ENCODE measurements around the gene FOXM1. TPM values are rescaled to one million over a fixed set of nuclear protein-coding genes. Genes with fewer than 3 reads are reported as not detected.

The FOXM1 gene
- total and polyA plus RNA-seq, 2 experiments from 2014 or later, result 15.4 to 23.9 TPM

GRCh38 chr12:2858334-2858733 lies 18.6 kb downstream of the FOXM1 start:
- DNase-seq, result no peak
- Histone ChIP-seq H3K9me2 (ENCODE audit: insufficient read depth) (no peaks in the 10 kb centered on the region), H4K20me1 (ENCODE audit: insufficient read depth) (no peaks in the 10 kb centered on the region), H3K4me1 (ENCODE audit: insufficient read depth) (no peaks in the 10 kb centered on the region), H3K27me3 (replicated peaks; ENCODE audit: insufficient read depth) (no peaks in the 10 kb centered on the region), H3K9me3 (ENCODE audit: low read depth) (no peaks in the 10 kb centered on the region), H3K4me2 (ENCODE audit: unreplicated experiment) (no peak overlapping the region), H3K9ac (no peak overlapping the region), H3F3A (ENCODE audit: insufficient read depth) (no peaks in the 10 kb centered on the region), H2AFZ (no peak overlapping the region), H3K79me2 (ENCODE audit: insufficient read depth) (no peaks in the 10 kb centered on the region), H3K4me3 (no peak overlapping the region), H3K36me3 (ENCODE audit: low read depth) (no peaks in the 10 kb centered on the region), H3K27ac (no peak overlapping the region)
- 85 to 86% methylated on average over 2 of the region's 2 CpGs for WGBS, 2 experiments (ENCODE audit: low coverage in 1 of 2, low lambda C conversion rate in 2 of 2, missing lambda C conversion rate in 2 of 2)
- in situ Hi-C loops (cut with MboI), result no loop called here
- TF ChIP-seq EZH2 (IDR thresholded peaks at IDR 0.05; ENCODE audit: insufficient read depth, poor library complexity, severe bottlenecking), result no peak
- no peak for TF ChIP-seq EZH2phosphoT487 (IDR thresholded peaks at IDR 0.05; ENCODE audit: insufficient read depth, low read depth)

DNA sequence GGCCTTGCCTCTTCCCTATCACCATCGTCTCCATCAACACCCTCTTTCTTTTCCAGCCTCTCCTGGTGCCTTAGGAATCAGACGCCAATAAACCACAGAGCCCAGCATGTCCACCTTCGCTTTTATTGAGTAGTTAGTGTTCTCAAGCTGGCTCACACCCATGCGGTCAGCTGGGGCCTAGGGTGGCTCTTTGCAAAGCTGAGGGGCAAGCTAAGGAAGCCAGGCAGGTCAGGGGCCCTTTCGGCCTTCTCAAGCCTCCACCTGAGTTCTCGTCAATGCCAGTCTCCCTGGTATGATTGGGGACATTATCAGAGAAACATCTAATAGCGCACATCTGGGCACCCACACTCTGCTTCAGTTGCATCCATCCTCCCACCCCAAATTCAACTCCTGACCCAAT lies 19.4 kb downstream of the FOXM1 start:
- Histone ChIP-seq H3K4me2 (ENCODE audit: unreplicated experiment) (no peak overlapping the region), H3F3A (ENCODE audit: insufficient read depth) (no peaks in the 10 kb centered on the region), H3K79me2 (ENCODE audit: insufficient read depth) (no peaks in the 10 kb centered on the region), H3K4me3 (no peak overlapping the region), H3K9me2 (ENCODE audit: insufficient read depth) (no peaks in the 10 kb centered on the region), H3K9me3 (ENCODE audit: low read depth) (no peaks in the 10 kb centered on the region), H2AFZ (no peak overlapping the region), H4K20me1 (ENCODE audit: insufficient read depth) (no peaks in the 10 kb centered on the region), H3K27ac (no peak overlapping the region), H3K9ac (no peak overlapping the region), H3K36me3 (ENCODE audit: low read depth) (no peaks in the 10 kb centered on the region), H3K27me3 (replicated peaks; ENCODE audit: insufficient read depth) (no peaks in the 10 kb centered on the region), H3K4me1 (ENCODE audit: insufficient read depth) (no peaks in the 10 kb centered on the region)
- no peak for DNase-seq
- WGBS, 2 experiments (ENCODE audit: low coverage in 1 of 2, low lambda C conversion rate in 2 of 2, missing lambda C conversion rate in 2 of 2), result 94 to 96% methylated on average over 7 of the region's 7 CpGs
- TF ChIP-seq EZH2phosphoT487 (IDR thresholded peaks at IDR 0.05; ENCODE audit: insufficient read depth, low read depth) (no peak), EZH2 (IDR thresholded peaks at IDR 0.05; ENCODE audit: insufficient read depth, poor library complexity, severe bottlenecking) (no peak)
- in situ Hi-C loops (cut with MboI), result no loop called here

- H3K9ac ChIP-seq, result no peak within 1 kb of the TSS
- H3F3A ChIP-seq (ENCODE audit: insufficient read depth), result no peaks in the 10 kb centered on the region
- in situ Hi-C loops (cut with MboI), result no loop called here
- no peaks in the 10 kb centered on the region for H3K79me2 ChIP-seq (ENCODE audit: insufficient read depth)
- TF ChIP-seq EZH2phosphoT487 (IDR thresholded peaks at IDR 0.05; ENCODE audit: insufficient read depth, low read depth) (no peak), EZH2 (IDR thresholded peaks at IDR 0.05; ENCODE audit: insufficient read depth, poor library complexity, severe bottlenecking) (no peak)
- no peaks in the 10 kb centered on the region for H3K4me1 ChIP-seq (ENCODE audit: insufficient read depth)
- no peaks in the 10 kb centered on the region for H3K9me2 ChIP-seq (ENCODE audit: insufficient read depth)
- H3K4me3 ChIP-seq, result no peak within 1 kb of the TSS
- no peak within 1 kb of the TSS for H3K4me2 ChIP-seq (ENCODE audit: unreplicated experiment)
- no peaks in the 10 kb centered on the region for H3K9me3 ChIP-seq (ENCODE audit: low read depth)
- H3K27me3 ChIP-seq (replicated peaks; ENCODE audit: insufficient read depth), result no peaks in the 10 kb centered on the region
- no peak within 1 kb of the TSS for H2AFZ ChIP-seq
- no peak within 1 kb of the TSS for H3K27ac ChIP-seq
- no peaks in the 10 kb centered on the region for H4K20me1 ChIP-seq (ENCODE audit: insufficient read depth)
- no peaks in the 10 kb centered on the region for H3K36me3 ChIP-seq (ENCODE audit: low read depth)
- DNase-seq, result no peak
- 83 to 87% methylated on average over 3 of the region's 3 CpGs for WGBS, 2 experiments (ENCODE audit: low coverage in 1 of 2, low lambda C conversion rate in 2 of 2, missing lambda C conversion rate in 2 of 2)
Measured at GRCh38 chr12:2857021-2857431, 19.9 kb downstream of the FOXM1 start, which contains the start of gene TEX52. TSS of gene TEX52 (minus strand) at chr12:2857039. CDS start at chr12:2857026, 13 bp downstream.

DNA sequence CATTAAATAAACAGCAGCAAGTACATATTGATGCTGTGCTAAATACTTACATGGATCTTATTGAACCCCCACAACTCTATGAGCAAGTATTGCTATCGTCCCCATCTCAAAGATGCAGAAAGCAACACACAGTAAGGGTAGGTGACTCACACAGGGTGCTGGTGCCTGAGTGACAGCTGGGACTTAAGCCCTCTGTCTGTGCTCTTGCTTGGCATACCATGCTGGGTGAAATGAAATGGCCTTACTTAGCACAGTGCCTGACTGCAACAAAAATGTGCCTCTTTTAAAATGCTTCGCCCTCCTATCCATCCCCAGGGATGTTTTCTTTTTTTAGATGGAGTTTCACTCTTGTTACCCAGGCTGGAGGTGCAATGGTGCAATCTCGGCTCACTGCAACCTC lies 20.9 kb downstream of the FOXM1 start:
- no peak overlapping the region for H3K9ac ChIP-seq
- DNase-seq, result peak; percentile 14
- no peaks in the 10 kb centered on the region for H3K36me3 ChIP-seq (ENCODE audit: low read depth)
- H3K9me2 ChIP-seq (ENCODE audit: insufficient read depth), result no peaks in the 10 kb centered on the region
- H2AFZ ChIP-seq, result no peak overlapping the region
- no peak overlapping the region for H3K4me3 ChIP-seq
- WGBS, 2 experiments (ENCODE audit: low coverage in 1 of 2, low lambda C conversion rate in 2 of 2, missing lambda C conversion rate in 2 of 2), result 82 to 88% methylated on average over 3 of the region's 3 CpGs
- no peaks in the 10 kb centered on the region for H3K27me3 ChIP-seq (replicated peaks; ENCODE audit: insufficient read depth)
- no peaks in the 10 kb centered on the region for H3K4me1 ChIP-seq (ENCODE audit: insufficient read depth)
- H4K20me1 ChIP-seq (ENCODE audit: insufficient read depth), result no peaks in the 10 kb centered on the region
- no peaks in the 10 kb centered on the region for H3K9me3 ChIP-seq (ENCODE audit: low read depth)
- H3F3A ChIP-seq (ENCODE audit: insufficient read depth), result no peaks in the 10 kb centered on the region
- H3K79me2 ChIP-seq (ENCODE audit: insufficient read depth), result no peaks in the 10 kb centered on the region
- no peak overlapping the region for H3K27ac ChIP-seq
- H3K4me2 ChIP-seq (ENCODE audit: unreplicated experiment), result no peak overlapping the region
- no peak for TF ChIP-seq EZH2phosphoT487 (IDR thresholded peaks at IDR 0.05; ENCODE audit: insufficient read depth, low read depth)
- no peak for TF ChIP-seq EZH2 (IDR thresholded peaks at IDR 0.05; ENCODE audit: insufficient read depth, poor library complexity, severe bottlenecking)
- in situ Hi-C loops (cut with MboI), result no loop called here

GRCh38 chr12:2855546-2855945 lies 21.4 kb downstream of the FOXM1 start:
- no peak overlapping the region for H3K27ac ChIP-seq
- H3K79me2 ChIP-seq (ENCODE audit: insufficient read depth), result no peaks in the 10 kb centered on the region
- H3K4me1 ChIP-seq (ENCODE audit: insufficient read depth), result no peaks in the 10 kb centered on the region
- H3K9me2 ChIP-seq (ENCODE audit: insufficient read depth), result no peaks in the 10 kb centered on the region
- no peaks in the 10 kb centered on the region for H3K27me3 ChIP-seq (replicated peaks; ENCODE audit: insufficient read depth)
- TF ChIP-seq EZH2phosphoT487 (IDR thresholded peaks at IDR 0.05; ENCODE audit: insufficient read depth, low read depth) (no peak), EZH2 (IDR thresholded peaks at IDR 0.05; ENCODE audit: insufficient read depth, poor library complexity, severe bottlenecking) (no peak)
- no peak overlapping the region for H3K4me3 ChIP-seq
- no peaks in the 10 kb centered on the region for H3K36me3 ChIP-seq (ENCODE audit: low read depth)
- 82 to 93% methylated on average over 7 of the region's 7 CpGs for WGBS, 2 experiments (ENCODE audit: low coverage in 1 of 2, low lambda C conversion rate in 2 of 2, missing lambda C conversion rate in 2 of 2)
- H3K4me2 ChIP-seq (ENCODE audit: unreplicated experiment), result no peak overlapping the region
- DNase-seq, result no peak
- H2AFZ ChIP-seq, result no peak overlapping the region
- no peak overlapping the region for H3K9ac ChIP-seq
- H4K20me1 ChIP-seq (ENCODE audit: insufficient read depth), result no peaks in the 10 kb centered on the region
- in situ Hi-C loops (cut with MboI), result no loop called here
- H3K9me3 ChIP-seq (ENCODE audit: low read depth), result no peaks in the 10 kb centered on the region
- H3F3A ChIP-seq (ENCODE audit: insufficient read depth), result no peaks in the 10 kb centered on the region
